Adrenal gland (tissue), 12 donors: ENCODE data around the gene BORCS6. TPM values are rescaled to one million over a fixed set of nuclear protein-coding genes. Genes with fewer than 3 reads are reported as not detected.

Experiments used
- DNase-seq, 7 donors: peaks; one replicate each; pipeline ENCODE4 v3.0.0-alpha.2; 2019 to 2020
- H3K27ac ChIP-seq, 5 donors: fragments of 200-600 bp; sonication (generic) in 4 of 5; 1 replicate in 3 of 5; 2 replicates in 2 of 5; pipeline versions ENCODE4 v1.5.1 to v1.8.0; 2016 to 2020; ENCODE audit warnings: mild to moderate bottlenecking in 1 of 5
- H3K27me3 ChIP-seq: fragments of 200-600 bp; 2 replicates; pipeline ENCODE4 v1.8.0; 2021
- H3K36me3 ChIP-seq, 2 donors: fragments of 200-600 bp; replicated peaks in 1 of 2; 1 replicate in 1 of 2; 2 replicates in 1 of 2; pipeline versions ENCODE4 v1.5.1 to v1.8.0; 2018 to 2022
- H3K4me1 ChIP-seq, 2 donors: fragments of 200-600 bp; replicated peaks in 1 of 2; 1 replicate in 1 of 2; 2 replicates in 1 of 2; pipeline versions ENCODE4 v1.5.1 to v1.8.0; 2018 to 2021
- H3K4me3 ChIP-seq, 4 donors: fragments of 200-600 bp; sonication (generic) in 3 of 4; one replicate each; pipeline ENCODE4 v1.5.1; 2016 to 2018
- H3K9me3 ChIP-seq, 3 donors: fragments of 200-600 bp; sonication (generic) in 1 of 3; replicated peaks in 1 of 3; 1 replicate in 2 of 3; 2 replicates in 1 of 3; pipeline versions ENCODE4 v1.5.1 to v1.8.0; 2016 to 2021
- POLR2A ChIP-seq, 2 donors: fragments of 450-650 bp; IDR thresholded peaks; one replicate each; pipeline ENCODE4 v1.6.1; 2017; ENCODE audit warnings: antibody characterized with exemption in 2 of 2, mild to moderate bottlenecking in 2 of 2, moderate library complexity in 1 of 2
- WGBS, 4 donors: extraction: QIAGEN DNeasy Blood & Tissue Kit in 2 of 4; methylation state at CpG; one replicate each; pipeline versions ENCODE4 v1.1.5 to v1.1.7; 2013 to 2017; 5-methylcytosine and 5-hydroxymethylcytosine counted together
- intact Hi-C, 2 donors: fragments of 100-400 bp; cut with DNase I; formaldehyde crosslinking; loops; one replicate each; pipeline versions ENCODE4 v1.14.1 to v1.15.0; 2022 to 2023
- polyA plus RNA-seq, 3 donors: library from polyadenylated mRNA; stranded (reverse); fragments of 200-250 nt in 2 of 3; fragments of 350-450 nt in 1 of 3; fragmentation: Illumina TruSeq in 1 of 3; extraction: RNeasy Lipid Tissue Mini Kit (QIAGEN cat#74804) in 1 of 3; gene quantifications; one replicate each; pipeline ENCODE4 v1.2.3, GENCODE V29; 2013 to 2014
- total RNA-seq, 9 donors: library from RNA; depleted of rRNA in 4 of 9; stranded (reverse); fragments of >200 nt in 4 of 9; fragments of 120-200 nt in 1 of 9; fragmentation: NEBNext Ultra II Directional in 1 of 9; extraction: Animal tissue kit (Norgen Biotek cat#: 25700) in 1 of 9; gene quantifications; one replicate each; pipeline versions ENCODE4 v1.1.0 to v1.2.4, GENCODE V29; 2013 to 2023
- TF ChIP-seq, protein P1 (sequence below), 6 experiments: fragments of 450-650 bp in 4 of 6; fragments of 200-600 bp in 2 of 6; sonication (generic) in 1 of 6; IDR thresholded peaks; 1 replicate in 5 of 6; 2 replicates in 1 of 6; pipeline versions ENCODE4 v1.5.1 to v1.8.0; 2016 to 2021; ENCODE audit warnings: antibody characterized with exemption in 6 of 6, mild to moderate bottlenecking in 2 of 6, moderate library complexity in 1 of 6
- donor health status: healthy with polysubstance abuse.
- donor health status: Bipolar disorder and iron deficiency.
- donor health status: DM: yes; HTN: yes; CAD: no.
- donor health status: DM: no; HTN: no; CAD: no.
- donor health status: DM: no; HTN: no; CAD: no.
- donor health status: DM: yes; HTN: yes; CAD: no.

Gene BORCS6
- total and polyA plus RNA-seq, 12 donors, result 3.3 to 29.7 (median 12.3) TPM

DNA sequence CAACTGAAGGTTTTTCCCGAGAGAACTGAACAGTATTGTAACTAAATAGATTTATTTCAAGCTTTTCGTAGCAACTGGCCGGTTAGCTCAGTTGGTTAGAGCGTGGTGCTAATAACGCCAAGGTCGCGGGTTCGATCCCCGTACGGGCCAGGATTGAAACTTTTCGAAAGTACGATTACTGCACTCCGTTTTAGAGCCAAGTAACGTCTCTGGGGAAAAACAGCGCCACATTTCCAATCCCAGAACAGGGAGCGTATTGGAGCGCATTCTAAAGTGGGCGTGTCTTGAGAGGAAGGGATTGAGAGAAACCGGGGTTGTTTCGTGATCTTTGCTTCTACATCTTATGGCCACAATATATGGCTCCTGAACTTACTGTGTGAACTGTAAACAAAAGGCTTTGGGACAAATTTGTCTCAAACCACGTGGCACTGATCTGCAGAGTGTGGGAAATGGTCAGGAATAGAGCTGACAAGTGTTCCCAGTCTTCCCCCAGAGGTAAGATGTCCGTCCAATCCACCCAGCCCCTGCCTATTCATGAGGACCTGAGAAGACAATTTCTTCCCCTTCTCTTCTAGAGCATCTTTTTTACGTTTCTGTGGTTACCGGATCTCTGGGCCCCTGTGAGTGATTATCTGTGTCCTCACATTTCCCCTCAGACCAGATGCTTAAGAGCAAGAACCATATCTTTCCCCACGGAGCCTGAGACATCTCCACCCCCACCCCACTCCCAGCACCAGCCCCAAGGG, 2.3 kb downstream of the BORCS6 start:
- Histone ChIP-seq H3K4me3 (peak overlapping the region in 1 of 4 donors; percentile 87), H3K27ac (peak overlapping the region; percentile 42 to 96 (median 94)), H3K9me3 (no peaks in the 10 kb centered on the region), H3K36me3 (no peaks in the 10 kb centered on the region), H3K27me3 (no peaks in the 10 kb centered on the region), H3K4me1 (peaks cover 30 to 36% of the 10 kb centered on the region in 2 donors)
- peak; percentile 90 to 98 (median 94) for DNase-seq
- TF ChIP-seq, protein P1, sequence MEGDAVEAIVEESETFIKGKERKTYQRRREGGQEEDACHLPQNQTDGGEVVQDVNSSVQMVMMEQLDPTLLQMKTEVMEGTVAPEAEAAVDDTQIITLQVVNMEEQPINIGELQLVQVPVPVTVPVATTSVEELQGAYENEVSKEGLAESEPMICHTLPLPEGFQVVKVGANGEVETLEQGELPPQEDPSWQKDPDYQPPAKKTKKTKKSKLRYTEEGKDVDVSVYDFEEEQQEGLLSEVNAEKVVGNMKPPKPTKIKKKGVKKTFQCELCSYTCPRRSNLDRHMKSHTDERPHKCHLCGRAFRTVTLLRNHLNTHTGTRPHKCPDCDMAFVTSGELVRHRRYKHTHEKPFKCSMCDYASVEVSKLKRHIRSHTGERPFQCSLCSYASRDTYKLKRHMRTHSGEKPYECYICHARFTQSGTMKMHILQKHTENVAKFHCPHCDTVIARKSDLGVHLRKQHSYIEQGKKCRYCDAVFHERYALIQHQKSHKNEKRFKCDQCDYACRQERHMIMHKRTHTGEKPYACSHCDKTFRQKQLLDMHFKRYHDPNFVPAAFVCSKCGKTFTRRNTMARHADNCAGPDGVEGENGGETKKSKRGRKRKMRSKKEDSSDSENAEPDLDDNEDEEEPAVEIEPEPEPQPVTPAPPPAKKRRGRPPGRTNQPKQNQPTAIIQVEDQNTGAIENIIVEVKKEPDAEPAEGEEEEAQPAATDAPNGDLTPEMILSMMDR (IDR thresholded peaks at IDR 0.05), result no peak
- TF ChIP-seq POLR2A (IDR thresholded peaks at IDR 0.05), result peak; percentile 60 to 70
- 0 to 1% (median 0%) methylated on average over 23 to 25 of the region's 25 CpGs for WGBS, 4 donors
- intact Hi-C loops, result loop anchor here (5.0 to 10.0 kb wide), 2 partner anchors 40 to 63 kb away; partner anchors contain the start of gene HES7 (in 1 of the 2)

- H3K4me1 ChIP-seq, result peaks cover 25 to 32% of the 10 kb centered on the region in 2 donors
Observed at GRCh38 chr17:8186787-8187516, 3.0 kb downstream of the BORCS6 start.

GRCh38 chr17:8186446-8186786, 3.6 kb downstream of the BORCS6 start:
- peak overlapping the region in 2 of 4 donors; percentile 61 to 70 for H3K4me3 ChIP-seq
- no peaks in the 10 kb centered on the region for H3K27me3 ChIP-seq
- peak overlapping the region; percentile 12 to 96 (median 94) for H3K27ac ChIP-seq
- no peaks in the 10 kb centered on the region for H3K9me3 ChIP-seq
- WGBS, 4 donors, result 0% methylated on average over 12 to 23 of the region's 23 CpGs
- DNase-seq, result no peak
- H3K36me3 ChIP-seq, result no peaks in the 10 kb centered on the region
- H3K4me1 ChIP-seq, result peaks cover 25 to 32% of the 10 kb centered on the region in 2 donors
- intact Hi-C loops, result loop anchor here (5.0 to 10.0 kb wide), 2 partner anchors 41 to 62 kb away; partner anchors contain the start of gene HES7 (in 1 of the 2)
- TF ChIP-seq, protein P1 (IDR thresholded peaks at IDR 0.05), result peak in 3 of 6 experiments; percentile 18 to 47 (median 36)
- TF ChIP-seq POLR2A (IDR thresholded peaks at IDR 0.05), result peak in 1 of 2 donors; percentile 31

More at GRCh38 chr17:8186787-8187516, 3.0 kb downstream of the BORCS6 start:
- no peaks in the 10 kb centered on the region for H3K36me3 ChIP-seq
- H3K9me3 ChIP-seq, result no peaks in the 10 kb centered on the region
- H3K27me3 ChIP-seq, result no peaks in the 10 kb centered on the region
- no peak for TF ChIP-seq POLR2A (IDR thresholded peaks at IDR 0.05)
- TF ChIP-seq, protein P1 (IDR thresholded peaks at IDR 0.05), result peak in 2 of 6 experiments; percentile 4 to 27
- intact Hi-C loops, result loop anchor here (5.0 to 10.0 kb wide), 2 partner anchors 40 to 62 kb away; partner anchors contain the start of gene HES7 (in 1 of the 2)
- peak overlapping the region; percentile 42 to 96 (median 94) for H3K27ac ChIP-seq
- H3K4me3 ChIP-seq, result peak overlapping the region in 2 of 4 donors; percentile 61 to 70
- WGBS, 4 donors, result 0 to 1% (median 0%) methylated on average over 31 to 32 of the region's 32 CpGs
- peak; percentile 92 to 99 (median 95) for DNase-seq
